H1 (cell line): ENCODE data around the gene RNF182. TPM values are rescaled to one million over a fixed set of nuclear protein-coding genes. Genes with fewer than 3 reads are reported as not detected.

Experiments
- CBX8 ChIP-seq: fragments of 300-800, 300-1000 bp; sonication (generic); IDR thresholded peaks from 2 replicates; pipeline ENCODE4 v1.7.1; 2016; ENCODE audit warnings: low read depth, low read length, borderline replicate concordance
- CEBPB ChIP-seq: IDR thresholded peaks from 2 replicates; pipeline ENCODE4 v1.6.1; 2012; ENCODE audit warnings: low read depth, low read length
- KDM5A ChIP-seq: fragments of 200-600 bp; IDR thresholded peaks from 2 replicates; pipeline ENCODE4 v1.7.1; 2012; ENCODE audit warnings: mild to moderate bottlenecking, low read length, inconsistent platforms, mixed read lengths
- PHF8 ChIP-seq: fragments of 200-600 bp; sonication (generic); conservative IDR thresholded peaks from 2 replicates; pipeline ENCODE4 v1.7.1; 2012; ENCODE audit warnings: low read depth, mild to moderate bottlenecking, inconsistent platforms, low read length, moderate library complexity
- SIN3A ChIP-seq, 2 experiments: IDR thresholded peaks in 1 of 2; conservative IDR thresholded peaks in 1 of 2; 2 replicates each; pipeline ENCODE4 v1.6.1; 2011 to 2012; ENCODE audit warnings: low read length in 2 of 2, improper control_type of control experiment in 1 of 2, low read depth in 1 of 2, mild to moderate bottlenecking in 1 of 2
- SP4 ChIP-seq: IDR thresholded peaks from 2 replicates; pipeline ENCODE4 v1.6.1; 2012; ENCODE audit warnings: low read length, inconsistent platforms
- YY1 ChIP-seq: IDR thresholded peaks from 2 replicates; pipeline ENCODE4 v1.6.1; 2011; ENCODE audit warnings: low read depth, mild to moderate bottlenecking, low read length
- polyA plus RNA-seq, 7 experiments: library from polyadenylated mRNA; depleted of rRNA in 3 of 7; stranded (reverse) in 5 of 7; unstranded in 2 of 7; fragments of >200 nt in 5 of 7; fragments of 200-250 nt in 2 of 7; gene quantifications; 1 replicate in 5 of 7; 2 replicates in 1 of 7; 4 replicates in 1 of 7; pipeline versions ENCODE4 v1.2.1 to v1.2.3, GENCODE V29; 2011 to 2013; ENCODE audit warnings: missing spikeins in 2 of 7, mixed read lengths in 2 of 7
- total RNA-seq: library from RNA; stranded (reverse); fragmentation: NEBNext Ultra II Directional; extraction: Animal tissue kit (Norgen Biotek cat#: 25700); gene quantifications from 2 replicates; pipeline ENCODE4 v1.2.1, GENCODE V29; 2021
- TF ChIP-seq, protein P1 (sequence below), 3 experiments: IDR thresholded peaks; 1 replicate in 2 of 3; 2 replicates in 1 of 3; pipeline versions ENCODE4 v1.5.1 to v1.6.1; 2011; ENCODE audit warnings: low read length in 3 of 3, mild to moderate bottlenecking in 3 of 3, inconsistent platforms in 2 of 3, low read depth in 1 of 3, moderate library complexity in 1 of 3; ENCODE audit not compliant: insufficient read depth in 1 of 3; ENCODE audit errors: control extremely low read depth in 1 of 3
- TF ChIP-seq, protein P2 (sequence below): IDR thresholded peaks from 2 replicates; pipeline ENCODE4 v1.6.1; 2011; ENCODE audit warnings: low read length, improper control_type of control experiment

The RNF182 gene
- total and polyA plus RNA-seq, 2 of the 8 experiments (the other 6 are each of a cell fraction or from before 2014, with no cell fraction given): 6.2 to 10.7 TPM

- TF ChIP-seq, protein P1, sequence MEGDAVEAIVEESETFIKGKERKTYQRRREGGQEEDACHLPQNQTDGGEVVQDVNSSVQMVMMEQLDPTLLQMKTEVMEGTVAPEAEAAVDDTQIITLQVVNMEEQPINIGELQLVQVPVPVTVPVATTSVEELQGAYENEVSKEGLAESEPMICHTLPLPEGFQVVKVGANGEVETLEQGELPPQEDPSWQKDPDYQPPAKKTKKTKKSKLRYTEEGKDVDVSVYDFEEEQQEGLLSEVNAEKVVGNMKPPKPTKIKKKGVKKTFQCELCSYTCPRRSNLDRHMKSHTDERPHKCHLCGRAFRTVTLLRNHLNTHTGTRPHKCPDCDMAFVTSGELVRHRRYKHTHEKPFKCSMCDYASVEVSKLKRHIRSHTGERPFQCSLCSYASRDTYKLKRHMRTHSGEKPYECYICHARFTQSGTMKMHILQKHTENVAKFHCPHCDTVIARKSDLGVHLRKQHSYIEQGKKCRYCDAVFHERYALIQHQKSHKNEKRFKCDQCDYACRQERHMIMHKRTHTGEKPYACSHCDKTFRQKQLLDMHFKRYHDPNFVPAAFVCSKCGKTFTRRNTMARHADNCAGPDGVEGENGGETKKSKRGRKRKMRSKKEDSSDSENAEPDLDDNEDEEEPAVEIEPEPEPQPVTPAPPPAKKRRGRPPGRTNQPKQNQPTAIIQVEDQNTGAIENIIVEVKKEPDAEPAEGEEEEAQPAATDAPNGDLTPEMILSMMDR (IDR thresholded peaks at IDR 0.05; ENCODE audit: control extremely low read depth in 1 of 3, insufficient read depth in 1 of 3, low read depth in 1 of 3, low read length in 3 of 3): no peak
- TF ChIP-seq, protein P2, sequence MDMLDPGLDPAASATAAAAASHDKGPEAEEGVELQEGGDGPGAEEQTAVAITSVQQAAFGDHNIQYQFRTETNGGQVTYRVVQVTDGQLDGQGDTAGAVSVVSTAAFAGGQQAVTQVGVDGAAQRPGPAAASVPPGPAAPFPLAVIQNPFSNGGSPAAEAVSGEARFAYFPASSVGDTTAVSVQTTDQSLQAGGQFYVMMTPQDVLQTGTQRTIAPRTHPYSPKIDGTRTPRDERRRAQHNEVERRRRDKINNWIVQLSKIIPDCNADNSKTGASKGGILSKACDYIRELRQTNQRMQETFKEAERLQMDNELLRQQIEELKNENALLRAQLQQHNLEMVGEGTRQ: no peak
- TF ChIP-seq SIN3A (conservative IDR thresholded peaks at IDR 0.05 in 1 of 2, IDR thresholded peaks at IDR 0.05 in 1 of 2; ENCODE audit: low read depth in 1 of 2, low read length in 2 of 2): no peak
- TF ChIP-seq SP4: no peak
- TF ChIP-seq CEBPB: no peak
- no peak for TF ChIP-seq PHF8
- no peak for TF ChIP-seq CBX8
- TF ChIP-seq YY1: no peak
- no peak for TF ChIP-seq KDM5A
These were observed 10.0 kb downstream of the RNF182 start (continued) for GRCh38 chr6:13934721-13935120.
